Naive thymus-derived CD4-positive, alpha-beta T cell (primary cell): ENCODE results near the gene FREM3. TPM values are rescaled to one million over a fixed set of nuclear protein-coding genes. Genes with fewer than 3 reads are reported as not detected.

Experiments
- ATAC-seq: fragments of 150-1000 bp; cut with Tn5 transposase; 2 replicates; pipeline ENCODE4 v1.10.0; 2021; ENCODE audit warnings: mild to moderate bottlenecking, moderate library complexity
- CTCF ChIA-PET: fragments of 350-600 bp; sonication (Branson Sonifier 250); formaldehyde crosslinking; loops from one replicate; lab custom pipeline; 2021; ENCODE audit warnings: antibody characterized with exemption; lab: Charles Lee
- POLR2A ChIA-PET: fragments of 350-600 bp; sonication (Branson Sonifier 250); formaldehyde crosslinking; loops from one replicate; lab custom pipeline; 2021; ENCODE audit warnings: antibody characterized with exemption, inconsistent platforms; lab: Charles Lee
- DNase-seq, 9 donors: peaks; one replicate each; pipeline versions ENCODE4 v3.0.0 to v3.0.0-alpha.2; 2020 to 2022; ENCODE audit warnings: mixed read lengths in 1 of 9
- H3K27ac ChIP-seq: one replicate; pipeline ENCODE4 v1.7.0; 2013; ENCODE audit warnings: mild to moderate bottlenecking, low read depth, low read length, moderate library complexity
- H3K27me3 ChIP-seq, 2 donors: one replicate each; pipeline ENCODE4 v1.7.0; 2013; ENCODE audit warnings: low read length in 2 of 2, mild to moderate bottlenecking in 2 of 2, moderate library complexity in 2 of 2; ENCODE audit not compliant: control insufficient read depth in 2 of 2, insufficient read depth in 2 of 2
- H3K36me3 ChIP-seq, 3 experiments: 1 replicate in 2 of 3; 2 replicates in 1 of 3; pipeline ENCODE4 v1.7.0; 2013; ENCODE audit warnings: low read length in 3 of 3, mild to moderate bottlenecking in 3 of 3, moderate library complexity in 1 of 3; ENCODE audit not compliant: insufficient read depth in 3 of 3, control insufficient read depth in 2 of 3
- H3K4me1 ChIP-seq, 2 donors: one replicate each; pipeline ENCODE4 v1.7.0; 2013; ENCODE audit warnings: low read length in 2 of 2, mild to moderate bottlenecking in 2 of 2, moderate library complexity in 1 of 2; ENCODE audit not compliant: control insufficient read depth in 2 of 2, insufficient read depth in 2 of 2
- H3K4me3 ChIP-seq: 2 replicates; pipeline ENCODE4 v1.7.0; 2013; ENCODE audit warnings: mild to moderate bottlenecking, low read length
- H3K9me3 ChIP-seq, 3 experiments: 1 replicate in 2 of 3; 2 replicates in 1 of 3; pipeline ENCODE4 v1.7.0; 2013; ENCODE audit warnings: low read length in 3 of 3; ENCODE audit not compliant: control insufficient read depth in 2 of 3
- H3K27ac Mint-ChIP-seq, 9 donors: one replicate each; pipeline ENCODE4 v1.8.0; 2020 to 2022; ENCODE audit warnings: mixed read lengths in 9 of 9, mild to moderate bottlenecking in 8 of 9, moderate library complexity in 5 of 9, inconsistent platforms in 2 of 9
- H3K27me3 Mint-ChIP-seq, 5 donors: one replicate each; pipeline ENCODE4 v1.8.0; 2021 to 2022; ENCODE audit warnings: mixed read lengths in 5 of 5, mild to moderate bottlenecking in 1 of 5
- H3K36me3 Mint-ChIP-seq, 5 donors: one replicate each; pipeline ENCODE4 v1.8.0; 2020 to 2022; ENCODE audit warnings: mixed read lengths in 5 of 5, mild to moderate bottlenecking in 3 of 5, inconsistent platforms in 1 of 5
- H3K4me1 Mint-ChIP-seq, 7 donors: one replicate each; pipeline ENCODE4 v1.8.0; 2020 to 2022; ENCODE audit warnings: mixed read lengths in 7 of 7, mild to moderate bottlenecking in 3 of 7, inconsistent platforms in 1 of 7
- H3K4me3 Mint-ChIP-seq, 10 donors: one replicate each; pipeline ENCODE4 v1.8.0; 2020 to 2022; ENCODE audit warnings: mild to moderate bottlenecking in 10 of 10, mixed read lengths in 10 of 10, moderate library complexity in 6 of 10, inconsistent platforms in 2 of 10
- H3K9me3 Mint-ChIP-seq, 11 donors: one replicate each; pipeline ENCODE4 v1.8.0; 2020 to 2022; ENCODE audit warnings: mixed read lengths in 11 of 11, mild to moderate bottlenecking in 4 of 11, inconsistent platforms in 1 of 11, moderate library complexity in 1 of 11
- intact Hi-C, 2 donors: fragments of 100-400 bp; cut with micrococcal nuclease; formaldehyde crosslinking; loops; one replicate each; pipeline ENCODE4 v1.15.1; 2023
- polyA plus RNA-seq, 2 donors: library from polyadenylated mRNA; unstranded; fragments of 300-500 nt; fragmentation: Illumina TruSeq; gene quantifications; one replicate each; pipeline ENCODE4 v1.2.3, GENCODE V29; 2021
- total RNA-seq, 6 experiments: library from RNA in 5 of 6; stranded (reverse) in 5 of 6; gene quantifications; 1 replicate in 5 of 6; 2 replicates in 1 of 6; pipeline ENCODE4 v1.2.3 and lab custom pipeline; 2021 to 2026

FREM3 gene
- total and polyA plus RNA-seq, 7 experiments from 2014 or later = 0.02 to 0.61 (median 0.07) TPM; not detected in 4

DNA sequence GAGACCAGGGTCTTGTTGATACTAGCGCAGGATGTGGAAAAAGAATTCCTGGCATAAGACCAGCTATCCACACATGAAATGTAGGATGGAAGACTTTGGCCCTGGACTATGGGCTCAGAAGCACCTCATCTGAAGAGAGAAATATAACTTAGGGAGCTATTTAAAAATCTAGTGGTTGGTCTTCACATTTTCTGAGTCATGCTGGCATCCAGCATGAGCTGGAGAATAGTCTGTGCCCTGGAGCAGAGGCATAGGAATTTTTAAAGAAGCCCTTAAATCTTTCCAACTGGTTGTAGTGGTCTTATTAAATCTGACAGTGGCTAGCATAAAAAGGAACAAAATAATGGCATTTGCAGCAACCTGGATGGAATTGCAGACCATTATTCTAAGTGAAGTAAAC lies 100.6 kb downstream of the FREM3 start:
- Histone ChIP-seq H3K36me3 (no peaks in the 10 kb centered on the region), H3K4me3 (no peak overlapping the region), H3K27me3 (no peaks in the 10 kb centered on the region), H3K9me3 (no peaks in the 10 kb centered on the region), H3K27ac (no peak overlapping the region), H3K4me1 (no peaks in the 10 kb centered on the region)
- DNase-seq = no peak
- Mint-ChIP-seq H3K27ac (no peak overlapping the region), H3K4me1 (peaks cover 0 to 1% (median 0%) of the 10 kb centered on the region in 7 donors), H3K9me3 (peaks cover 0 to 7% (median 0%) of the 10 kb centered on the region in 11 donors), H3K36me3 (peaks cover 0 to 14% (median 4%) of the 10 kb centered on the region in 5 donors), H3K27me3 (peaks cover 0 to 5% (median 0%) of the 10 kb centered on the region in 5 donors), H3K4me3 (no peak overlapping the region)
- intact Hi-C loops = no loop called here
- ChIA-PET POLR2A (no interaction called here), CTCF (no interaction called here)
- ATAC-seq = no peak

DNA sequence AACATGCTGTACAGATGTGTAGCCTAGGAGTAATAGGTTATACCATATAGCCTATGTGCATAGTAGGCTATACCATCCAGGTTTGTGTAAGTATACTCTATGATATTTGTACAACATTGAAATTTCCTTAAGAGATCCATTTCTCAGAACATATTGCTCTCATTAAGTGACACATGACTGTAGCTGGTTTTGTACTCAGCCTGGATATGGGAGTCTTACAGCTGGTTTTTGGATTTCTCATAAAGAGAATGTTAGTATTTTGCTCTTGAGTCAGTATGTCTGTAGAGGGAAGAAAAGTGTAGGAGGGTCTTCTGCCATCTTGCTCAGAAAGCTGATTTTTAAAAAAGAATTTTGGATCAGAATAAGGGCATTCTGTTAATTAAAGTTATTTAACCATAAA lies 101.7 kb downstream of the FREM3 start:
- Mint-ChIP-seq H3K27me3 (peaks cover 0 to 12% (median 5%) of the 10 kb centered on the region in 5 donors), H3K27ac (no peak overlapping the region), H3K4me3 (no peak overlapping the region), H3K36me3 (peaks cover 0 to 14% (median 6%) of the 10 kb centered on the region in 5 donors), H3K9me3 (peaks cover 0 to 7% (median 3%) of the 10 kb centered on the region in 11 donors), H3K4me1 (peaks cover 0 to 1% (median 0%) of the 10 kb centered on the region in 7 donors)
- Histone ChIP-seq H3K27me3 (no peaks in the 10 kb centered on the region), H3K4me1 (no peaks in the 10 kb centered on the region), H3K27ac (no peak overlapping the region), H3K9me3 (no peaks in the 10 kb centered on the region), H3K36me3 (no peaks in the 10 kb centered on the region), H3K4me3 (no peak overlapping the region)
- intact Hi-C loops = no loop called here
- ChIA-PET POLR2A (no interaction called here), CTCF (no interaction called here)
- ATAC-seq (no peak), DNase-seq (no peak)

DNA sequence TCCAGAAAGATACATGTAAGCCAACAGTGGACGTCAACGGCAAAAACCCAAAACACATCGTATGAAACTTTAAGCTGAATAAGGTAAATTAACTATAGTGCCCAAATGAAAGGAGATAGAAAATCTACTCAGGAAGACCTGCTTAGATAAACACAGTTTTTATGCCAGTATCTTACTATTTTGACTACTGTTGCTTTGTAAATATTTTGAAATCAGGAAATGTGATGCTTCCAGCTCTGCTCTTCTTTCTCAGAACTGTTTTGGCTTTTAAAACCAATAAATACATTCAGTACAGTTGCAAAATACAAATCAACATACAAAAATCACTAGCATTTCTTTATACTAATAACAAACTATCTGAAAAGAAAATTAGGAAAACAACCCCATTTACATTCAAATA lies 103.2 kb downstream of the FREM3 start:
- POLR2A ChIA-PET = no interaction called here
- Histone ChIP-seq H3K4me1 (no peaks in the 10 kb centered on the region), H3K27me3 (no peaks in the 10 kb centered on the region), H3K4me3 (no peak overlapping the region), H3K36me3 (no peaks in the 10 kb centered on the region), H3K27ac (no peak overlapping the region), H3K9me3 (no peaks in the 10 kb centered on the region)
- H3K4me3 Mint-ChIP-seq = no peak overlapping the region
- H3K4me1 Mint-ChIP-seq = no peaks in the 10 kb centered on the region
- ATAC-seq = no peak
- H3K36me3 Mint-ChIP-seq = peaks cover 0 to 18% (median 10%) of the 10 kb centered on the region in 5 donors
- CTCF ChIA-PET = no interaction called here
- no peak overlapping the region for H3K27ac Mint-ChIP-seq
- H3K9me3 Mint-ChIP-seq = peaks cover 0 to 12% (median 3%) of the 10 kb centered on the region in 11 donors
- intact Hi-C loops = no loop called here
- H3K27me3 Mint-ChIP-seq = peaks cover 0 to 14% (median 5%) of the 10 kb centered on the region in 5 donors
- no peak for DNase-seq

DNA sequence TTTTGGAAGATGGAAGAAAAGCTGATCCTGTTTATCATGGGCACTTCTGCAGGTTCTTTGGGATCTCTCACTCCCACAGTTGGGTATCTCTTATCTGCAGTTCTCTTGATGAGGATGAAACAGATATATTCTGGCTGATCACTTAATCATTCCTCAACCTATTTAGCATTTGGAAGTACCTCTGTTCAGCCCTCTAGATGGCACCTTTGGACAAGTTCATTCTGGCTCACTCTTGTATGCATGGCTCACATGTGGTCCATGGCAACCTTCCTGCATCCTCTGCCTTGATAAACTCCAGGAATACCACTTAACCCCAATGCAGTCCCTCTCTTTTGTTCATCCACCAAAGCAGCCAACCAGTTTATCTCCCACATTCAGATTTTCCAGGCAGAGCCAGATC lies 112.8 kb downstream of the FREM3 start:
- Histone ChIP-seq H3K4me1 (no peaks in the 10 kb centered on the region), H3K27me3 (no peaks in the 10 kb centered on the region), H3K9me3 (no peaks in the 10 kb centered on the region), H3K4me3 (no peak overlapping the region), H3K27ac (no peak overlapping the region), H3K36me3 (no peaks in the 10 kb centered on the region)
- Mint-ChIP-seq H3K27me3 (peaks cover 0 to 4% (median 0%) of the 10 kb centered on the region in 5 donors), H3K27ac (no peak overlapping the region), H3K4me1 (no peaks in the 10 kb centered on the region), H3K36me3 (peaks cover 0 to 25% (median 7%) of the 10 kb centered on the region in 5 donors), H3K4me3 (no peak overlapping the region), H3K9me3 (peaks cover 7 to 46% (median 22%) of the 10 kb centered on the region in 11 donors)
- POLR2A ChIA-PET = no interaction called here
- DNase-seq (no peak), ATAC-seq (no peak)
- intact Hi-C loops = no loop called here
- CTCF ChIA-PET = no interaction called here

DNA sequence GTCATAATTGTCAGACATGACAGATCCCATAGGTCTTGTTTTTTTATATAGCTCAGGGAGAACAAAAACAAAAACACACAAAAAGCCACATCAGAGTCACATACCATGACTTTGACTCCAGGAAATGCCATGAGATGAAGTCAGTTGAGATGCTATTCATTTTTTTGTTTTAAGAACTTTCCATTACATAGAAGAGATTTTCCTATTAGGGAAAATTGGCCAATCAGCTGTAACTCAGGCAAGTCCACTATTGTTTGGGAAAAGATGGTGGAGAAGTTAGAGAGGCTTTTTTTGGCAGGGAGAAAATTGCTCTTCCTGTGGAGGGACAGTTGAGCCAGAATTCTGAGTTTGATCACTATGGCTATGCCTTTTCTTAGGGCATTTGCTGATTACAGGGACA lies 114.4 kb downstream of the FREM3 start:
- ATAC-seq (no peak), DNase-seq (no peak)
- Mint-ChIP-seq H3K27me3 (peaks cover 0 to 4% (median 0%) of the 10 kb centered on the region in 5 donors), H3K4me1 (no peaks in the 10 kb centered on the region), H3K36me3 (peaks cover 0 to 26% (median 7%) of the 10 kb centered on the region in 5 donors), H3K27ac (no peak overlapping the region), H3K4me3 (no peak overlapping the region), H3K9me3 (peaks cover 8 to 53% (median 23%) of the 10 kb centered on the region in 11 donors)
- ChIA-PET POLR2A (no interaction called here), CTCF (no interaction called here)
- intact Hi-C loops = no loop called here
- no peak overlapping the region for H3K27ac ChIP-seq
- no peaks in the 10 kb centered on the region for H3K27me3 ChIP-seq
- H3K4me1 ChIP-seq = no peaks in the 10 kb centered on the region
- H3K4me3 ChIP-seq = no peak overlapping the region
- H3K36me3 ChIP-seq = no peaks in the 10 kb centered on the region
- no peaks in the 10 kb centered on the region for H3K9me3 ChIP-seq

DNA sequence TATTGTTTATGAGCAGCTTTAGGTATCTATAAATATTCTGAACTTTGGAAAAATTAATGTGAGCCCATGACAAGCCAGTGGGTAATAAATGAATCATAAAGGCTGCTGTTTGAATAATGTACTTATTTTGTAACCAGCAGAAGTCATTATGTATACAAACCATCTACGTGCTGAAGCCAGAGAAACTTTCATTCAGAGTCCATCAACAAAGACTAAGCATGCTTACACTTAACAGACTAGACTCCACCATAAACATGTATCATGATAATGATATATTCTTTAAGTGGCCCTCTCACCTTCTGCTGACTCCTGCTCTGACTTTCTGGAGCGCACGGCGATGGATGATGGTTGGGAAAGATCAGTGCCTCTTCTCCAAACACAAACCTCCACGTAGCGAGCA lies 114.9 kb downstream of the FREM3 start:
- no peak for DNase-seq
- Mint-ChIP-seq H3K27ac (no peak overlapping the region), H3K27me3 (no peaks in the 10 kb centered on the region), H3K36me3 (peaks cover 0 to 26% (median 7%) of the 10 kb centered on the region in 5 donors), H3K4me1 (no peaks in the 10 kb centered on the region), H3K9me3 (peaks cover 8 to 53% (median 23%) of the 10 kb centered on the region in 11 donors), H3K4me3 (no peak overlapping the region)
- Histone ChIP-seq H3K27ac (no peak overlapping the region), H3K4me3 (no peak overlapping the region), H3K36me3 (no peaks in the 10 kb centered on the region), H3K4me1 (no peaks in the 10 kb centered on the region), H3K9me3 (no peaks in the 10 kb centered on the region), H3K27me3 (no peaks in the 10 kb centered on the region)
- CTCF ChIA-PET = no interaction called here
- ATAC-seq = no peak
- POLR2A ChIA-PET = no interaction called here
- intact Hi-C loops = no loop called here

DNA sequence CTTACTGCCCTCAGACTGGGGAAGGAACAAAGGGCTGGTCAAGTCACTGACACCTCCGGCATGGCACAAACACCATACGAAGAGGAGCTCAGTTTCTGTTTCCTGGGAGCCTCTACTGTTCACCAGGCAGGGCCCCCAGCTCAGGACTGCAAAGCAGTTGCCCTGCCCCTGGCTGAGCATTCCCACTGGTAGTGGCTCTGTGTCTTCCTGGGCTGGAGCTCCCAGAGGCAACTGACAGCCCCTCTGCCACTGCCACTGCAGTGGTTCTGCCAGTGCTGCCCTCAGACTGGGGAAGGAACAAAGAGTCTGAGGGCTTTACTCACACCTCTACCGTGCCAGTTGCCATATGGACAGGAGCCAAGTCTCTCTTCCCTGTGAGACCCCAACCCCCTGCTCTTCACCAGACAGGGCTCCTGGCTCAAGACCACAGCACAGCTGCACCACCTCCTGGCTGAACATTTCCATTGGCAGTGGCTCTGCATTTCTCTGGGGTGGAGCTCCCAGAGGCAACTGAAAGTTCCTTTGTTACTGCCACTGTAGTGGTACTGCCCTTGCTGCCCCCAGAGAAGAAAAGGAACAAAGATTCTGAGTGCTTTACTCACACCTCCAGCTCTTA lies 119.0 kb downstream of the FREM3 start:
- Histone ChIP-seq H3K36me3 (no peaks in the 10 kb centered on the region), H3K27ac (no peak overlapping the region), H3K9me3 (no peaks in the 10 kb centered on the region), H3K4me1 (no peaks in the 10 kb centered on the region), H3K4me3 (no peak overlapping the region), H3K27me3 (no peaks in the 10 kb centered on the region)
- intact Hi-C loops = no loop called here
- no peaks in the 10 kb centered on the region for H3K27me3 Mint-ChIP-seq
- peaks cover 3 to 39% (median 20%) of the 10 kb centered on the region in 11 donors for H3K9me3 Mint-ChIP-seq
- H3K27ac Mint-ChIP-seq = no peak overlapping the region
- CTCF ChIA-PET = no interaction called here
- ATAC-seq (no peak), DNase-seq (no peak)
- POLR2A ChIA-PET = no interaction called here
- no peaks in the 10 kb centered on the region for H3K4me1 Mint-ChIP-seq
- H3K36me3 Mint-ChIP-seq = peaks cover 0 to 52% (median 11%) of the 10 kb centered on the region in 5 donors
- H3K4me3 Mint-ChIP-seq = no peak overlapping the region
